Stimulated activated CD8-positive, alpha-beta memory T cell treated with anti-CD3 and anti-CD28 coated beads, Interleukin-12 subunit alpha, Interleukin-12 subunit beta, amount 100 ng/mL, for 4 hours (primary cell): ENCODE results near the gene LMO2.
A peak's percentile ranks its signal among the peaks of the same experiment; 100 is the strongest.

Source experiments
- DNase-seq: peaks from one replicate; pipeline ENCODE4 v3.0.0-alpha.2; 2020; ENCODE audit warnings: low read depth

LMO2 gene

DNA sequence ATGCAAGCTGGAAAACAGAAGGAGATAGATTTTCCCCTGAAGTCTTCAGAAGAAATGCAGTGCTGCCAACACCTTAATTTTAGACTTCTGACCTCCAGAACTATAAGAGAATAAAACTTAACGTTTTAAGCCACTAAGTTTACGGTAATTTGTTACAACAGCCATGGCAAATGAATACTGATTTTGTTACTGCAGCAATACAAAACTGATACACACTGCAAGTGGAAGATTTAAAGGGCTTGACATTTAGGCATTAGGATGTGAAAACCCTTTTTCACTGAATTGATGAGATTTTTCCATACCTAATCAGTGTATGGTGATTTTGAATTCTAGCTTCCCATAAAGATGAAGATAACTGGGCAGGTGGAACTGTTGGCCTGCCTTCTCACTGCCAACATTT is 22.1 kb upstream of the LMO2 start:
- DNase-seq = no peak

DNA sequence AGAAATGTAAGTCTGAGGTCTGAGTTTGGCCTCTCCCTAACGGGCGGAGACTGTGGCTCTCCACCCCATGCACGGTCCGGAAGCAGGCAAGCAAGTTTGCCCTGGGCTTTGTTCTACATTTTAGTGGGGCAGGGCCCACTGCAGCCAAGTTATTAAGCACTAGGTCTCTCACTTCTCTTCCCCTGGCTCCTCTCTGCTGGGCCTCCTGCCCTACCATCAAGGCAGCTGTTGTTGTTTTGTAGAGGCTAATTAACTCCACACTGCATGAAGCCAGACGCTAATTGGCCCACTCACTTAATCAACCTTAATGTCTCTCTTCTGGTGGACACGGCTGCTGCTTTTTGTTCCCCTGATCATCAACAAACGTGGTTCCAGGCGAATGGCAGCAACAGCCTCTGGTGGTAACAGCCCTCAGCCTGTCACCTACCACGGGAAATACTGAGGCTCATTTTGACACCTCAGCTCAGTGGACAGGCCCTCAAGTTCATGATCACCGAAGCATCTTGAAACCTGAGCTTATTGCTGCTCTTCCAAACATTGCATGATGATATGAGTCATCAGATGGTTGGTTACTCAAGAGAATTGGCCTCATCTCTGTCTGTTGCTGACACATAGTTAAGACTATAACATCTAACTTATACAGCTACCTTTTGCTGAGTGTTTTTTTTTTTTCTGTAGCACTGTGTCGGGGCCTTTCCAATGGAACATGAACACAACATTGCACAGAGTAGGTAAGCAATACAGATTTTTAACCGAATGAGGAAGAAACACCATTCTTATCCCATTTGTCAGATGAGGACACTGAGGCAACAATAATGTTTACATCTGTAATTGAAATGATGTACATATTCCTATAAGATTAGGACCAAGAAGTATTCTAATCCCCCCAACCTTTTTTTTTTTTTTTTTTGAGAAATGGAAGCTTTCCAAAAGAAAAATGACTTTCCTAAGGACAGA is 20.8 kb upstream of the LMO2 start:
- no peak for DNase-seq

DNA sequence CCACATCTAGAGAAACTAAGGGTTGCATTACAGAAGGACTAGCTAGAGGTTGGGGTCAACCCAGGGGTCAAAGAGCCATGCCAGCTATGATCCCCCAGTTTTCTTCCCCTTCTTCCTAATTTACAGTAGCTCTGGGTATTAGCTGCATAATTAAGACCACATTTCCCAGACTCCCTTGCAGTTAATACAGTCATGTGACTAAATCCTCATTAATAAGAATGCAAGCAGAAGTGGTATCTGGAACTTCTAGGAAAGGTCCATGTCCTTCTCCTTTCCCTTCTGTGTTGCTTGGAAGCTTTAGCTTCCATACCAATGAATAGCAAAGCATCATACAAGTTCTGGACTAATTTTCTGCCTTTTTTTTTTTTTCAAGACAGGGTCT is 19.1 kb upstream of the LMO2 start:
- no peak for DNase-seq

DNA sequence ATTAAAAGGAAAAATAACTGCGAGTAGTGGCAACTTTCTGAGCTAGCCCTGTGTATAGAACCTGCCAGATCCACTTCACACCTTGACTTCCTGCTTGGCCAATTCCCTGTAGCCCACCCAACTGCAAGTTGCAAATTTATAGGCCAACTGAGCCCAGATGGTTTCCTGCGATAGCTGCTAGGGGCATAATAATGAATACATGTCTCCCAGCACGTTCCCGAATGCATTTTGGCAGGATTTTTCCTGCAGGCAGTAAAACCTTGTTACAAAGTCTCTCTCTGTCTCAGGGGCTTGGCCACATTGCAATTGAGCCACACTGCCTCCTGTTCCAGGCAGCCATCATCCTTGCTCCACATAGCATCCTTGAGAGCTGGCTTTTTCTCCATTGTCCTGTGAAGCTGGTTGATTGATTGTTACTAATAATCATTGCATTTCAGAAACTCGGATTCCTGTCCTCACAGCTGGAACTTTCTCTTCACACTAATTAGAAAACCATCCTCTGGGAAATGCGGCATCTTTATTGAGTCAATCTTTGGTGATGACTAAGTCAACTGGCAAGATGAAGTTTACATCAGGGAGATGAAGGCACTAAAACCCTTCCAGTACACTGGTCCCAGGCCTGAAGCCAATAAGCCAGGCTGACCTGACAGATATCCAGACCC is 18.6 kb upstream of the LMO2 start:
- no peak for DNase-seq

DNA sequence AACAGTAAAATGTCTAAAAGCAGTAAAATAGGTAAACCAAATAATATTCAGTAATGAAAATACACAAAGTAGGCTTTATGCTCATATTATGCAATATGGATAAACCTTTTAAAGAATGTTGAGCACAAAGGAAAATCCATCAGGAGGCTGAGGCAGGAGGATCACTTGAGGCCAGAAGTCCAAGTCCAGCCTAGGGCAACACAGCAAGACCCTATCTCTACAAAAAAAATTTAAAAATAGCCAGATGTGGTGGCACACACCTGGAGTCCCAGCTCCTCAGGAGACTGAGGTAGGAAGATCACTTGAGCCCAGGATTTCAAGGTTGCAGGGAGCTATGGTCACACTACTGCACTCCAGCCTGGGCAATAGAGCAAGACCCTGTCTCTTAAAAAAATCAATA is 17.7 kb upstream of the LMO2 start:
- DNase-seq = no peak

DNA sequence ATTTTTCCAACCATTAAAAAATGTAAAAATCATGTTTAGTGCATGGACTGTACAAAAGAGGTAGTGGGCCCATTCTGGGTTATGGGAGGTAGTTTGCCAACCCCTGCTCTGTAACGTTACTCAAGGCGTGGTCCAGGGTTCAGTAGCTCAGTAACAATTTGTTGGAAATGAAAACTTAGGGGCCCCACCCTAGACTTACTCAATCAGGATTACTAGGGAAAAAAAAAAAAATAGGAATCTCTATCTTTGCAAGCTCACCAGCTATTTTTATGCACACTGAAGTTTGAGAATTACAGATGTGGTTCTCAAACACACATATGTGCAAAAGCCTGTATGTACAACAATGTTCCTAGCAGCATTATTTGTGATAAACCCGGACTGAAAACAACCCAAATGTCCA is 17.3 kb upstream of the LMO2 start:
- no peak for DNase-seq

DNA sequence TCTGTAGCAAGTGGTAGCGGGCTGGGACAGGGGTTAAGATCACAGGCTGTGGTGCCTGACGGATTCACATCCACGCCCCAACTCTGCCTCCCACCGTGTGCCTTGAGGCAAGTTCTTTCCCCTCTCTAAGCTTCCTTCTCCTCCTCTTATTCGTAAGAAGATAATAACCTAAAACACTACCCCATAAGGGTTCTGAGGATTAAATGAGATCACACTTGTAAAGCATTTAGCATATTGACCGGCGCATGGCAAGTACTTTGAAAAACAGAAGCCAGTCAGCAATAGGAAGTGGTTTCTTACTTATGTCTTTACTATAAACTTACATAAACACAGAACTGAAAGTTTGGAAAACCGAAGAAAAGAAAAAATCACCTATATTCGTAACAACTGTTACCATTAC is 15.5 kb upstream of the LMO2 start:
- no peak for DNase-seq

DNA sequence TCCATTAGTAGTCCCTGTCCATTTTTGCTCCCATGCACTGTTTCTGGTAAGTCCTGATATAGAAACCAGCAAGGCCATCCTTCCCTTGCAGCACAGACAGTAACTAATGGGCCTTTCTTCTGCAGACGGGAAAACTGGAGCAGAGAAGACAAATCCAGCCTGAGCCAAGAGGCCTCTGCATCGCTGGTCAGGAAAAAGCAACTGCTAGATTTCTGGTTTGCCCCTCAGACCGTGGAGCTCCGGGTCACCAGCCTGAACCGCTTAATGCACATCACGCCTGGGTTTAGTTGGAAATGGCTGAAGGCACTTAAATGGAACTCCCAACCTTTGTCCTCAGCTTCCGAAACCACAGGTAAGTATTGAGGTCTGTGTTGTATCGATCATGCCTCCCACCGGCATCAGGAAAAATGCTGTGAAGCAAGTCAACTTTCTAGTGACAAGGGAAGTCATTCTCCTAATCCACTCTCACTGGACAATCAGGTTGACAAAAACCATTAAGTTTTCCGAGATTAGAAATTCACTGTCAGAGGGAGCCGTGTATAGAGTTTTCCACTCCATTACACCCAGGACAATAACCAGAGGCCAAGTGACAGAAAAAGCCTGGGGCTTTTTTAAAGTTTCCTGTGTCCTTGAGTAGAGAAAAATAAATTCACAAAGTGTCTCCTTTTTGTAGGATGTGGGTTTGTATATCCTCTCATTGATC is 14.8 kb upstream of the LMO2 start:
- DNase-seq = no peak

DNA sequence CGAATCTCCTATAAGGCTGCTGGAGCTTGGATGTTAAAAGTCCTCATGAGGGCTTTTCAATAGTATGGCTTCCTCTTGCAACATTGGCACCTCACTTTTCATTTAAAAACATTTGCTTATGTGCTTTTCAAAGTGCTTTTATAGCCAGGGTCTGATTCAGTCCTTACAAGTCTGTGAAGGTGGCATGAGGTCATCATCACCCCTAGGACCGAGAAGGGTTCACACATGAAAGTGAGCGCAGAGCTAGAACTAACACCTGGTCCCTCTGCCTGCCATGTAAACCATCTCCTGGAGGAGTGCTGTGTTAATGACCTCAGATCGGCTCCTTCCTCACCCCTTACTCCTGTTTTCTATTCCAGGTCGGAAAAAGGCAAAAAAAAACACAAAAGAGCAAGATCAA is 12.2 kb upstream of the LMO2 start:
- DNase-seq = no peak

DNA sequence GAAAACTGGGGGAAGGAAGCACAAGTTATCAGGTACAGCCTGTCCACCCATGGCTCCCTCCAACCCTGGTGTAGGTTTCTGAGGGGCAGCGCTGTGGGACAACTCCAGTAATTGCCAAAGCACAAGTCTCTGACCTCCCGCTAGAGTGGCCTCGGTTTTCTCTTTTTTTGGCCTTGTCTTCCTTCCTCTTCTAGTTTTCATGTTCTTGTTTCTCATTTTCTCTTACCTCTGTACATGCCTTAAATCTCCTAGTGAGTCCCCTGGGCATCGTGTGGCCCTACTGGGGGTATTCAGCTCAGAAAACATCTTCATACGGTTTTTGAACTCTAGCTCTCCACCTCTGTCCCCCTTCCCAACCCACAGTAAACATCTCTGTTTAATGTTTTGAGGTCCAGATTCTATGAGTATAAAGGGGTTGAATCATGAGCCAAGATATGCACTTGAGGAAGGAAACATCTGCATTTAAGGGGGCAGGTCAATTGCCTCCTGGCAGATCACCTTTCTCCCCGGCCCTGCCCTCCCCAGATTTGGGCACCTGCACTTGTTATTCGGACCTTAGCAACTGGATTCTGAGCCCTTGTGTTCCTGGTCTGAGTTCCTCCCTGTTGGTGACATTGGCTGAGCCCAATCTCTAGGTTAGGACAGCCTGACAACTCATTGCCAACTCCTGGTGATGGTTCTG is 8.4 kb upstream of the LMO2 start:
- no peak for DNase-seq

DNA sequence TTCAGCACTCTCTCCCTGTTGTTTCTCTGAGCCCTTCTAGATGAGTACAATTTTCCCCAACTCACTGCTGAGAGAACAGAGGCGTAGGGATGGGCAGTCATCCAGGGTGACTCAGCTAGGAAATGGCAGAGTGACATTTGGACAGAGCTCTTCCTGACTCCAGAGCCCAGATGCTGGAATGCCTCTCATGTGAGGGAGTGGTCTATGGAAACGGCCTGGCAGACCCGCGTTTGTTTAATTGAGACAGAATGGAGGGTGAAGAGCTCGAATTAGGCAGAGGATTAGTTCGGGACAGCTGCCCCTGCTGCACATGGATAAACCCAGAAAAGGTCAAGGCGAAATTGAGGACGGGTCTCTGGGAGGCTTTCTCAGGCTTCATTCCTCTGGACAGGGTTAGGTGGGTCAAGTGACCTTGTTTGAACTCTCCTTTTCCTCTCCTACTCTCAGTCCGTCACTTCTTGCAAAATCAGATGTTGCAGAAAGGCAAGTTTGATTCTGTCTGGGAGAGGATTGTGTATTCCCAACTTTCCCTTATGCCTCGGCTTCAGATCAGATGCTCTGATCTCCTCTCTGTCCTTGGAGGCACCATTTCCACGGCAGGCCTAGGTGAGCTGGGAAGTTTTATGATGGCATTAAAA is 7.6 kb upstream of the LMO2 start:
- no peak for DNase-seq

DNA sequence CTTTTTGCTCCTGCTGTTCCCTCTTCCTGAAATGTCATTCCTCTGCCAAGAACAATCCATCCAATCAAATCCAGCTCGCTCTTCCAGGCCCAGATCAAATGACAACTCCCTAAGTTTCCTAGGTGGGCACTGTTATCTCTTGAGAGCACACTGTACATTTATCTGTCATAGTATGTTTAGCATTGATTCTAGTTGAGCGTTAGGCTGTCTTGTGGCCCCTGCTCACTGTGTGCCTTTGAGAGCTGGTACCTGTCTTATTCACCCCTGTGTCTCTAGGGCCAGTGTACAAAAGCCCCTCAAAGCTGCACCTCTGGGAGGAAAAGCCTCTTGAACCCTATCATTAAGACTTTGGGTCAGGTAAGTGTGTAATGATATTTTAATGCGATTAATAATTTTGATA is 7.1 kb upstream of the LMO2 start:
- no peak for DNase-seq

DNA sequence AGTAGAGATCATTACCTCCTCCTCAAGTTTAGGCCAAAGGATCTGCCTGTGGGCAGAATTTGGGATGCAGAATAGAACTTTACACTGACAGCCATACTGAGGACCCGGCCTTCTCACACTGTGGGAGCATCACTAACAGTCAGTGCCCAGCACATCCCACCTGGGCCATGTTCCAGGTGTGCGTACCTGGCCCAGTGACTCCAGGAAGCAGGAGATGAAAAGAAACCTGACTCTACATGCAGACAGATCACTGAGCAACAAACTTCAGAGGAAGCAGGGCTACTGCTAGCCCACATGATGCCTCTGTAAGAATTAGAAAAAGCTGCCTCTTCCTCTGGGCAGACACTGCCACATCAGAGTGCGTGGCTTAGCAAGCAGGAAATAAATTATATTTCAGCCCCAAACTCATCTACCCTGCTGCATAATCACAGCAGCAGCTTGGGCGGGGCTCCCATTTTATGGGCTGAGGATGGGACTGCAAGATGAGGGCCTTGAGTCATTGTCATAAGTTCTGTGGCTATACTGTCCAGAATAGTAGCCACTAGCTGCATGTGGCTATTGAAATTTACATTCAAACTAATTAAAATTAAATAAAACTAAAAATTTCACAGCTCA is 6.0 kb upstream of the LMO2 start:
- no peak for DNase-seq

DNA sequence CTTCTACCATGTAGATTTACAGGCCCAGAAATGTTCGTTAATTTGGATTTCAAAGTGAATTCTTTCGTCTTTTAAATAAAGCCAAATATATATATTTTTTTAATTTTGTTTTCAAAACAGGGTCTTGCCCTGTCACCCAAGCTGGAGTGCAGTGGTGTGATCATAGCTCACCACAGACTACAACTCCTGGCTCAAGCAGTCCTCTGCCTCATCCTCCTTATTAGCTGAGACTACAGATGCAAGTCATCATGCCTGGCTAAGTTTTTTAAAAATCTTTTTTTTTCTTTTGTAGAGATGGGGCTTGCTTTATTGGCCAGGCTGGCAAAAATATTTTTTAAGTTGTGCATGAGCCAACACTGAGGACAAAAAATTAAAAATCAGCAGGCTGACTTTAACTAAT is 5.0 kb upstream of the LMO2 start:
- no peak for DNase-seq

DNA sequence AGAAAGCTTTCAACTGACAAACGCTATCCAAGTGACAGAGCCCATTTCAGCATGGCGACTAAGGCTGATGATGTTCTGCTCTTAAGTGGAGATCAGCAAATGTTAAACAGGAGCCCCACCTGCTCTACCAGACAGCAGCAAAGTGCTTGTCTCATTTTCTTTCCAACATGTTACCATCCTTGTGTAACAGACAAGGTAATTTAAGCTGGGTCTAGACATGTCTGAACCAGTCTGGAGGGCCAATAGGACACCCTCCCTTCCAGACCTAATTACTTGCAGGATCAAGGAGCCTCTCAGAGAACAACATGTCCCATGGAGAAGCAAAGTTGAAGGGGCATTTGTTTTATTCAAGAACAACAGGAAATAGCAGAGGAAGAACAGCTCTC is 3.9 kb upstream of the LMO2 start:
- DNase-seq = no peak

DNA sequence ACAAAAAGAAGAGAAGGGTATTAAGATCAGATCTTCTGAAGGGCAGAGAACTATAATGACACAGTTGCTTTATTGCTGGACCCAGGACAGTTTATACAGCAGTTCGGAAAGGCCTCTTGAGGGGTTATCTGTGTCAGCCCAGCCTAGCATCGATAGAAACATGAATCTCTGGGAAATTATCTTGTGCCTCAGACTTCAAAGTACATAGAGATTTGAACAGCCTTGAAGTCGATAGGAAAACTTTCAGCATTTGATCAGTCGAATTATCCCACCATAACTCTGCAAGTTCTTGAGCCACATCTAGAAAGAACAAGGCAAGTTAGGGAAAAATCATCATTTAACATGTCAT is 2.5 kb upstream of the LMO2 start:
- DNase-seq = no peak

DNA sequence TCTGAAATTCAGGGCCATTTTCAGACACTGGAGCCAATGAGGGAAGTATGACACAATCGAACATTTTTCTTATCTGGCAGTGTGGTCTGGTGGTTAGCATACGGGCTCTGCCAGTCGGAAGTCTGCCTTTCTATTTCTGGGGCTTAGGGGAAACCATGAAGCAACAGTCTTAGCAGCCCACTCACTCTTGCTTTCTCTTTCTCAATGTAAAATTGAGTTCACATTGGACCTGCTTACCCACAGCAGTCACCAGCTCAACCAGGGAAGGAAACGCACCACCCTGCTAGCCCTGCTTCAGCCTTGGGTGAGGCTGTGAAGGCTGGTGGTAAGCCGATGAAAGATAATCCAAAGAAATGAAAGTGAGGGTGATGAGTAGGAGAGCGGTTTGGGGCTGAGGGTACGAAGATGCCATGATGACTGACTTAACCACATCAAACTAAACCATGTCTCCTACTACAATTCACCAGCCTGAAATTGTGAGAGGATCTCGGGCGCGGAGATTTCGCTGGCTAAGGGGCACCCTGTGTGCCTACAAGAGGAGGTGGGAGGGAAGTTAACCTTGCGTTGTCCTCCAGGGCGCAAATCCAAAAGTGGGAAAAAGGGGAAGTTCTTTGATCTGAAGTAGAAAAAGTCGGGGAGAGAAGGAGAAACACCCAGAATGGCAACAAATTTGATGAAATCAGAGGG is 2.0 kb upstream of the LMO2 start:
- DNase-seq = peak; percentile 54

DNA sequence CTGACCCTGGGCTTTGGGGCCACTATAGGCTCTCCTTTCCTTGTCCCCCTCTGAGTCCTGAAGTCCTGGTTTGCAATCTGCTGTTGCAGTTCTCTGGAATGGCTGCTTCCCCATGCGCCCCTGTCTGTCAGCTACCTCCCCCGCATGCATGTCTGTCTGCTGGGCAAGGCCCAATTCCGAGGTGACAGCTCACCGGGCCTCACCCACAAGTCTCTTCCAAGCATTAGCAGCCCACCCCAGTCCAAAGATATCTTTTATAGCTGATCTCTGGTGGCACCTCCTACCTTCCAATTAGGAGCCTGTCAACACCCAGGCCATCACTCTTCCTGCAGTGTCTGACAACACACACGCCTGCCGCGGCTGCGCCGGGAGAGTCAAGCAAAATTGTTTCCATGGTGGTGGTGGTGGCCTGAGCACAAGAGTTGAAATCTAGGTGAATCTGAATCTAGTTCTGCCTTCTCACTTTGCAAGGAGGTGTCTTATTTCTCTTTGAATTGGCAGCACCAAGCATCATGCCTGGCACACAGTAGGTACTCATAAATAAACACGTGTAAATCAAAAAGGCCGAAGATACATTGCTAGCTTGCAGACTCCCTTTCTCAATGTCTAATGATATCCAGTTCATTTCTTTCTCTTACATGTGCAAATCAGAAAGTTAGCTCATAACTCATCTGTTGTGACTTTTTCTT is 1.2 kb upstream of the LMO2 start:
- no peak for DNase-seq

DNA sequence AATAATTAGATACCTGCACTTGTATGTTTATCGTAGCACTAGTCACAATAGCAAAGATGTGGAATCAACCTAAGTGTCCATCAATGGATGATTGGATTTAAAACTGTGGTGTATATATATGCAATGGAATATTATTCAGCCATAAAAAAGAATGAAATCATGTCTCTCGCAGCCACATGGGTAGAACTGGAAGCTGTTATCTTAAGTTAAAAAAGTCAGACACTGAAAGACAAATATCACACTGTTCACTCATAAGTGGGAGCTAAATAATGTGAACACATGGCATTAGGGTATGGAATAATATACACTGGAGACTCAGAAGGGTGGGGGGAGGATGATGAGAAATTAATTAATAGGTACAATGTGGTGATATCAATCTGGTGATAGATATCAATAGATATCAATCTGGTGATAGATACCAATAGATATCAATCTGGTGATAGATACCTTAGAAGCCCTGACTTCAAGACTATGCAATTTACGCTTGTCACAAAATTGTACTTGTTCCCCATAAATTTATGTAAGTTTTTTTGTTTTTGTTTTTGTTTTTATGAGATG is 2.0 kb downstream of the LMO2 start:
- DNase-seq = no peak

DNA sequence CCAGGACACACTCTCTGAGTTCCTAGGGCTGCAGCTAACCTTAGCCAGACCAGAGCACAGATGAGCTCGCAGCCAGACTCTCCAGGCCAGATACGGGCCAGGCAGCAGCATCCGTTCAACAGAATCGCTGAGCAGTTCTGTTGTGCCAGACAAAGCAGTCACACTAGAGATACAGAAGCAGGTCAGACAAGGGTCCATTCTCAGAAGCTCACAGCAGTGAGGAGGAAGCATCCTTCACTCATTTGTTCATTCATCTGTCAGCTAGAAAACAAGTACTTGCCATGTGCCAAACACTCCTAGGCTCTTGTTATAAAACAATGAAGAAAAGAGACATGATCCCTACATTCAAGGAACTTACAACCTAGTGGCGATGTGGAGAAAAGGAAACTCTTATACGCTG is 2.6 kb downstream of the LMO2 start:
- no peak for DNase-seq
